ENCODE measurements around the gene NFATC1.

DNA sequence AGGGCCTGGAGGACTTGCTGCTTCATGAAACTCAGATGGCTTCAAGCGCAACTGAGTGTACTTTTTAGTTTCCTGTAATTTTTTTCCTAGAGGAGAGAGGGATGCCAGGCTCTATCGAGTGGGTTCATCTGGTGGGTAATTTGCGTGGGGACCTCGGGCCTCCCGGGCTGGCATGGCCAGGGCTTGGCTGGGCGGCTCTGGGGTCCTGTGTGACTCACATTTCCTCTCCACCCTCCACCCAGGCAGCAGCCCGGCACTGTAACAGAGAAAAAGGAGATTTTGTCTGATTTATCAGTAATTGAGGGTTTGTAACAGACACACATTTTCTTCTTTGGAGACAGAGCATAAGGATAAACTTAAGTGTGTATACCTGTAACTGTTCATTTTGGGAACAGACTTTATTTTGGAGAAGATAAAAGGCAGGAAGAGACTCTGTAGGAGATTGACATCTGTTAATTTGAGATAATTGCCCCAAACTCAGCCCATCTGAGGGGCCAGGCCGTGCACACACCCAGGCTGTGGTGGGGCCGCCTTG lies 64.3 kb downstream of the NFATC1 start:
- TF ChIP-seq GATA3 (IDR thresholded peaks at IDR 0.05; ENCODE audit: low read depth, low read length) (no peak), GATA2 (IDR thresholded peaks at IDR 0.05; ENCODE audit: low read depth, low read length) (no peak)

Measured in SH-SY5Y (cell line).